ENCODE data around the gene AVPR1A.

The AVPR1A gene

GRCh38 chr12:63093711-63094110 lies 57.3 kb downstream of the AVPR1A start:
- no peak for FAIRE-seq

- FAIRE-seq, result no peak
Measured at GRCh38 chr12:63093084-63093483, 57.9 kb downstream of the AVPR1A start.
